DND-41 (cell line): ENCODE measurements around the gene IFT43.

ENCODE experiments used
- EZH2 ChIP-seq: IDR thresholded peaks from 3 replicates; pipeline ENCODE4 v1.6.1; 2012; ENCODE audit warnings: borderline replicate concordance, low read depth, mild to moderate bottlenecking, moderate library complexity, low read length, inconsistent platforms; ENCODE audit not compliant: severe bottlenecking
- TF ChIP-seq, protein P1 (sequence below): IDR thresholded peaks from 2 replicates; pipeline ENCODE4 v1.5.1; 2012; ENCODE audit warnings: borderline replicate concordance, low read length, moderate library complexity, mild to moderate bottlenecking; ENCODE audit not compliant: poor library complexity, severe bottlenecking; ENCODE audit errors: extremely low read depth

DNA sequence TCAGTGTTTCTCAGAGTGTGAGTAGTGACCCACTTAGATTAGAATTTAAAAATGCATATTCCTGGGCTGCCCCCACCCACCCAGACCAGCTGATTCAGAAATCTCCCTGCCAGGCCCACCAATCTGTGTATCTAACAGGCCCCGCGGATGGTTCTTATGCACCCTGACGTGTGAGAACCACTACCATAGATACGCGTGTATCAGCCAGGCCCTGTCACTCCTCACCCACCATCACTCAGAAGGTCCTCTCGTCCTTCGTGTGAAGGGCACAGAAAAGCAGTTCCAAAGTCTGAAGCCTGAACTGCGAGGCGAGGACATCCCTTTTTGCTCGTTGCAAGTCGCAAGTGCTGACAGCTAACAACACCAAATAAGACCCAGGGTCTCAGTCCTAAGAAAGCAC, 72.4 kb downstream of the IFT43 start:
- TF ChIP-seq, protein P1, sequence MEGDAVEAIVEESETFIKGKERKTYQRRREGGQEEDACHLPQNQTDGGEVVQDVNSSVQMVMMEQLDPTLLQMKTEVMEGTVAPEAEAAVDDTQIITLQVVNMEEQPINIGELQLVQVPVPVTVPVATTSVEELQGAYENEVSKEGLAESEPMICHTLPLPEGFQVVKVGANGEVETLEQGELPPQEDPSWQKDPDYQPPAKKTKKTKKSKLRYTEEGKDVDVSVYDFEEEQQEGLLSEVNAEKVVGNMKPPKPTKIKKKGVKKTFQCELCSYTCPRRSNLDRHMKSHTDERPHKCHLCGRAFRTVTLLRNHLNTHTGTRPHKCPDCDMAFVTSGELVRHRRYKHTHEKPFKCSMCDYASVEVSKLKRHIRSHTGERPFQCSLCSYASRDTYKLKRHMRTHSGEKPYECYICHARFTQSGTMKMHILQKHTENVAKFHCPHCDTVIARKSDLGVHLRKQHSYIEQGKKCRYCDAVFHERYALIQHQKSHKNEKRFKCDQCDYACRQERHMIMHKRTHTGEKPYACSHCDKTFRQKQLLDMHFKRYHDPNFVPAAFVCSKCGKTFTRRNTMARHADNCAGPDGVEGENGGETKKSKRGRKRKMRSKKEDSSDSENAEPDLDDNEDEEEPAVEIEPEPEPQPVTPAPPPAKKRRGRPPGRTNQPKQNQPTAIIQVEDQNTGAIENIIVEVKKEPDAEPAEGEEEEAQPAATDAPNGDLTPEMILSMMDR, result no peak
- TF ChIP-seq EZH2, result no peak
